ENCODE data around the gene PYY. TPM values are rescaled to one million over a fixed set of nuclear protein-coding genes. Genes with fewer than 3 reads are reported as not detected.
"Not testable (repeated sequence)": the region's sequence is repeated elsewhere in the genome, so short reads cannot be mapped to it uniquely, and the experiment has no call there.

The PYY gene
- total RNA-seq, 1 experiment from 2014 or later: not detected

- Histone ChIP-seq H4K20me1 (ENCODE audit: low read length) (no peaks in the 10 kb centered on the region), H3K79me2 (ENCODE audit: low read length) (no peaks in the 10 kb centered on the region), H3F3A (ENCODE audit: low read length, unreplicated experiment) (no peaks in the 10 kb centered on the region), H3K4me1 (ENCODE audit: insufficient read depth, low read length) (no peaks in the 10 kb centered on the region), H3K27me3 (ENCODE audit: low read length) (no peaks in the 10 kb centered on the region), H3K36me3 (ENCODE audit: low read depth, low read length) (no peaks in the 10 kb centered on the region), H3K27ac (ENCODE audit: low read length) (no peak overlapping the region), H2AFZ (ENCODE audit: low read length) (no peak overlapping the region), H3K9ac (ENCODE audit: low read length) (no peak overlapping the region), H3K4me2 (ENCODE audit: low read length) (no peak overlapping the region), H3K9me2 (replicated peaks; ENCODE audit: low read length) (no peaks in the 10 kb centered on the region), H3K9me3 (ENCODE audit: low read length) (no peaks in the 10 kb centered on the region), H3K4me3 (ENCODE audit: low read length) (no peak overlapping the region)
- ChIA-PET POLR2A (ENCODE audit: unreplicated experiment) (no interaction called here), CTCF (no interaction called here)
- ATAC-seq: no peak
- BruUV-seq (replicated peaks): no TSS peak
- DNase-seq: no peak
- TF ChIP-seq EZH2 (IDR thresholded peaks at IDR 0.05; ENCODE audit: low read length, unreplicated experiment): no peak
- no peak for TF ChIP-seq CTCF (conservative IDR thresholded peaks at IDR 0.05; ENCODE audit: low read depth, low read length)
- TF ChIP-seq EZH2phosphoT487 (IDR thresholded peaks at IDR 0.05; ENCODE audit: borderline replicate concordance, low read length): no peak
- intact Hi-C loops (cut with micrococcal nuclease): no loop called here
Observed at GRCh38 chr17:43962479-43962878, 8.7 kb upstream of the PYY start.

- ATAC-seq (peak; percentile 68), DNase-seq (peak; percentile 32)
- no peak overlapping the region for H3K4me2 ChIP-seq (ENCODE audit: low read length)
- intact Hi-C loops (cut with micrococcal nuclease): no loop called here
- ChIA-PET CTCF (no interaction called here), POLR2A (ENCODE audit: unreplicated experiment) (no interaction called here)
- no peak overlapping the region for H3K9ac ChIP-seq (ENCODE audit: low read length)
- H3K27me3 ChIP-seq (ENCODE audit: low read length): no peaks in the 10 kb centered on the region
- no peaks in the 10 kb centered on the region for H3K9me2 ChIP-seq (replicated peaks; ENCODE audit: low read length)
- TF ChIP-seq EZH2 (IDR thresholded peaks at IDR 0.05; ENCODE audit: low read length, unreplicated experiment) (no peak), CTCF (conservative IDR thresholded peaks at IDR 0.05; ENCODE audit: low read depth, low read length) (no peak), EZH2phosphoT487 (IDR thresholded peaks at IDR 0.05; ENCODE audit: borderline replicate concordance, low read length) (no peak)
- no peak overlapping the region for H3K27ac ChIP-seq (ENCODE audit: low read length)
- H4K20me1 ChIP-seq (ENCODE audit: low read length): no peaks in the 10 kb centered on the region
- H3K4me3 ChIP-seq (ENCODE audit: low read length): no peak overlapping the region
- no peaks in the 10 kb centered on the region for H3K36me3 ChIP-seq (ENCODE audit: low read depth, low read length)
- H3K79me2 ChIP-seq (ENCODE audit: low read length): no peaks in the 10 kb centered on the region
- H2AFZ ChIP-seq (ENCODE audit: low read length): no peak overlapping the region
- BruUV-seq (replicated peaks): no TSS peak
- no peaks in the 10 kb centered on the region for H3K9me3 ChIP-seq (ENCODE audit: low read length)
- H3K4me1 ChIP-seq (ENCODE audit: insufficient read depth, low read length): no peaks in the 10 kb centered on the region
- H3F3A ChIP-seq (ENCODE audit: low read length, unreplicated experiment): no peaks in the 10 kb centered on the region
Observed at GRCh38 chr17:43961954-43962353, 8.2 kb upstream of the PYY start.

GRCh38 chr17:43961292-43961691 lies 7.6 kb upstream of the PYY start:
- H4K20me1 ChIP-seq (ENCODE audit: low read length); H3K36me3 ChIP-seq (ENCODE audit: low read depth, low read length); intact Hi-C loops (cut with micrococcal nuclease); POLR2A ChIA-PET (ENCODE audit: unreplicated experiment); H3K4me3 ChIP-seq (ENCODE audit: low read length); CTCF ChIA-PET; H3K9ac ChIP-seq (ENCODE audit: low read length); H3K4me1 ChIP-seq (ENCODE audit: insufficient read depth, low read length); DNase-seq; BruUV-seq (replicated peaks); H3K9me2 ChIP-seq (replicated peaks; ENCODE audit: low read length); H3F3A ChIP-seq (ENCODE audit: low read length, unreplicated experiment); H3K27ac ChIP-seq (ENCODE audit: low read length); H3K4me2 ChIP-seq (ENCODE audit: low read length); ATAC-seq; H3K79me2 ChIP-seq (ENCODE audit: low read length); H2AFZ ChIP-seq (ENCODE audit: low read length); H3K27me3 ChIP-seq (ENCODE audit: low read length); H3K9me3 ChIP-seq (ENCODE audit: low read length): not testable (repeated sequence)
